ENCODE data around the gene GSTO2.
"Not testable (repeated sequence)": the region's sequence is repeated elsewhere in the genome, so short reads cannot be mapped to it uniquely, and the experiment has no call there.

The GSTO2 gene

GRCh38 chr10:104268713-104269645 lies at the start of gene GSTO2:
Gene GSTO2 (plus strand): TSS chr10:104269184. CDS start chr10:104274916, 5,732 bp downstream.
- DNase-seq: peak; percentile 95 to 96

- no peak for DNase-seq
Observed at GRCh38 chr10:104220522-104220921, 48.5 kb upstream of the GSTO2 start.

GRCh38 chr10:104223304-104223703 lies 45.7 kb upstream of the GSTO2 start:
- no peak for DNase-seq

- no peak for DNase-seq
Observed at GRCh38 chr10:104230490-104230889, 38.5 kb upstream of the GSTO2 start.

GRCh38 chr10:104231784-104232612 lies 37.0 kb upstream of the GSTO2 start, which contains the start of gene CFAP43:
Gene CFAP43 (minus strand): TSS chr10:104232364. CDS start chr10:104232246, 118 bp downstream.
- DNase-seq: peak; percentile 67 to 94

- peak in 1 of 2 experiments; percentile 44 for DNase-seq
Observed at GRCh38 chr10:104232613-104233102, 36.3 kb upstream of the GSTO2 start.

GRCh38 chr10:104233817-104234216 lies 35.2 kb upstream of the GSTO2 start:
- no peak for DNase-seq

- no peak for DNase-seq
Observed at GRCh38 chr10:104234934-104235333, 34.0 kb upstream of the GSTO2 start.

- no peak for DNase-seq
Observed at GRCh38 chr10:104235801-104236200, 33.2 kb upstream of the GSTO2 start.

GRCh38 chr10:104240078-104240477 lies 28.9 kb upstream of the GSTO2 start:
- no peak for DNase-seq

GRCh38 chr10:104242545-104242944 lies 26.4 kb upstream of the GSTO2 start:
- no peak for DNase-seq

- DNase-seq: not testable (repeated sequence)
Observed at GRCh38 chr10:104243009-104243408, 26.0 kb upstream of the GSTO2 start.

GRCh38 chr10:104243512-104243911 lies 25.5 kb upstream of the GSTO2 start:
- no peak for DNase-seq

GRCh38 chr10:104245066-104245632 lies 23.8 kb upstream of the GSTO2 start:
- no peak for DNase-seq

GRCh38 chr10:104246976-104247375 lies 22.0 kb upstream of the GSTO2 start:
- no peak for DNase-seq

GRCh38 chr10:104247513-104248146 lies 21.4 kb upstream of the GSTO2 start:
- no peak for DNase-seq

- DNase-seq: not testable (repeated sequence)
Observed at GRCh38 chr10:104248931-104249330, 20.1 kb upstream of the GSTO2 start.

- DNase-seq: no peak
Observed at GRCh38 chr10:104250371-104250770, 18.6 kb upstream of the GSTO2 start.

GRCh38 chr10:104251443-104251842 lies 17.5 kb upstream of the GSTO2 start:
- DNase-seq: no peak

GRCh38 chr10:104252368-104252767 lies 16.6 kb upstream of the GSTO2 start:
- DNase-seq: no peak

GRCh38 chr10:104253106-104253505 lies 15.9 kb upstream of the GSTO2 start:
- no peak for DNase-seq

GRCh38 chr10:104253606-104254410 lies 15.2 kb upstream of the GSTO2 start:
- no peak for DNase-seq

Data from NCI-H526 (cell line).